Measurements from ENCODE around the gene RNF144A. TPM values are rescaled to one million over a fixed set of nuclear protein-coding genes. Genes with fewer than 3 reads are reported as not detected.
A peak's percentile ranks its signal among the peaks of the same experiment; 100 is the strongest.

RNF144A gene
- total and polyA plus RNA-seq, 11 donors: 3.5 to 27.2 (median 11.9) TPM

DNA sequence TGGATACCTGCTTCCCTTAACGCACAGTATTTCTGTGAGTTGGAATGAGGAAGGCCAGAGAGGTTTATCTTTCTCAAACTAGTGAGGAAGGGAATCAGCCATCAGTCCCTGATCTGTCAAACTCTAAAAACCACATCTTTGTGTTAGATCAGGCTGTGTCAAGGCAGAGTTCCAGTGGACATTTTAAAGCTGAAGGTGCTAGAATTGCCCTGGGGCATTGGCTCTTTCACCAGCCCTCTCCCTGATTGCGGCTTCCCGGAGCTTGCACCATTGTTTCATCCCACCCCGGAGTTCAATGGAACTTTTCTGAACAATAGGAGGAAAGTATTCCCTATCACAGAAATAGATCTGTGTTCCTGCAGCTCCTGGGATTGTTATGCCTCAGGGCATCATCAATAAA is 110.2 kb downstream of the RNF144A start:
- ATAC-seq: no peak
- TF ChIP-seq, protein P1, sequence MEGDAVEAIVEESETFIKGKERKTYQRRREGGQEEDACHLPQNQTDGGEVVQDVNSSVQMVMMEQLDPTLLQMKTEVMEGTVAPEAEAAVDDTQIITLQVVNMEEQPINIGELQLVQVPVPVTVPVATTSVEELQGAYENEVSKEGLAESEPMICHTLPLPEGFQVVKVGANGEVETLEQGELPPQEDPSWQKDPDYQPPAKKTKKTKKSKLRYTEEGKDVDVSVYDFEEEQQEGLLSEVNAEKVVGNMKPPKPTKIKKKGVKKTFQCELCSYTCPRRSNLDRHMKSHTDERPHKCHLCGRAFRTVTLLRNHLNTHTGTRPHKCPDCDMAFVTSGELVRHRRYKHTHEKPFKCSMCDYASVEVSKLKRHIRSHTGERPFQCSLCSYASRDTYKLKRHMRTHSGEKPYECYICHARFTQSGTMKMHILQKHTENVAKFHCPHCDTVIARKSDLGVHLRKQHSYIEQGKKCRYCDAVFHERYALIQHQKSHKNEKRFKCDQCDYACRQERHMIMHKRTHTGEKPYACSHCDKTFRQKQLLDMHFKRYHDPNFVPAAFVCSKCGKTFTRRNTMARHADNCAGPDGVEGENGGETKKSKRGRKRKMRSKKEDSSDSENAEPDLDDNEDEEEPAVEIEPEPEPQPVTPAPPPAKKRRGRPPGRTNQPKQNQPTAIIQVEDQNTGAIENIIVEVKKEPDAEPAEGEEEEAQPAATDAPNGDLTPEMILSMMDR (IDR thresholded peaks at IDR 0.05): no peak
- no peak for TF ChIP-seq POLR2A (IDR thresholded peaks at IDR 0.05)
- Histone ChIP-seq H3K9me3 (no peaks in the 10 kb centered on the region), H3K36me3 (peaks cover 0 to 40% (median 25%) of the 10 kb centered on the region in 9 donors), H3K27me3 (no peaks in the 10 kb centered on the region), H3K4me3 (no peak overlapping the region), H3K27ac (peak overlapping the region in 11 of 12 donors; percentile 47 to 83 (median 73)), H3K4me1 (peaks cover 4 to 74% (median 52%) of the 10 kb centered on the region in 12 donors)
- intact Hi-C loops (cut with DNase I): loop anchor here in 6 of 10 donors (2.0 to 5.0 kb wide), 2 partner anchors 19 to 110 kb away; partner anchors contain the start of gene RNF144A (in 4 of the 6)
- DNase-seq: peak in 1 of 5 donors; percentile 7
- 36 to 62% (median 41%) methylated on average over 4 of the region's 4 CpGs for WGBS, 4 donors

GRCh38 chr2:7027956-7028655 is 110.9 kb downstream of the RNF144A start:
- H3K9me3 ChIP-seq: no peaks in the 10 kb centered on the region
- no peaks in the 10 kb centered on the region for H3K27me3 ChIP-seq
- intact Hi-C loops (cut with DNase I): loop anchor here in 6 of 10 donors (2.0 to 5.0 kb wide), 3 partner anchors 19 to 111 kb away; partner anchors contain the start of gene RNF144A (in 6 of the 6)
- no peak overlapping the region for H3K4me3 ChIP-seq
- no peak for ATAC-seq
- peak in 1 of 5 donors; percentile 18 for DNase-seq
- TF ChIP-seq, protein P1 (IDR thresholded peaks at IDR 0.05): no peak
- no peak for TF ChIP-seq POLR2A (IDR thresholded peaks at IDR 0.05)
- WGBS, 4 donors: 76 to 80% (median 79%) methylated on average over 15 of the region's 15 CpGs
- H3K4me1 ChIP-seq: peaks cover 4 to 67% (median 46%) of the 10 kb centered on the region in 12 donors
- peak overlapping the region; percentile 47 to 83 (median 72) for H3K27ac ChIP-seq
- H3K36me3 ChIP-seq: peaks cover 0 to 47% (median 32%) of the 10 kb centered on the region in 9 donors

GRCh38 chr2:7028846-7029245 is 111.6 kb downstream of the RNF144A start:
- intact Hi-C loops (cut with DNase I): loop anchor here in 6 of 10 donors (2.0 to 5.0 kb wide), 2 partner anchors 112 kb away; partner anchors contain the start of gene RNF144A (in 6 of the 6)
- H3K4me3 ChIP-seq: no peak overlapping the region
- H3K27me3 ChIP-seq: no peaks in the 10 kb centered on the region
- no peaks in the 10 kb centered on the region for H3K9me3 ChIP-seq
- peaks cover 0 to 55% (median 32%) of the 10 kb centered on the region in 9 donors for H3K36me3 ChIP-seq
- H3K27ac ChIP-seq: peak overlapping the region; percentile 29 to 81 (median 62)
- TF ChIP-seq, protein P1 (IDR thresholded peaks at IDR 0.05): no peak
- no peak for TF ChIP-seq POLR2A (IDR thresholded peaks at IDR 0.05)
- H3K4me1 ChIP-seq: peaks cover 4 to 61% (median 40%) of the 10 kb centered on the region in 12 donors
- DNase-seq (peak in 1 of 5 donors; percentile 29), ATAC-seq (no peak)
- WGBS, 4 donors: 56 to 77% (median 66%) methylated on average over 6 of the region's 6 CpGs
